Bone marrow (tissue), 2 donors: ENCODE data around the gene CDKL1.
"Not testable (repeated sequence)": the region's sequence is repeated elsewhere in the genome, so short reads cannot be mapped to it uniquely, and the experiment has no call there.

ENCODE experiments used
- DNase-seq, 2 donors: peaks; one replicate each; lab custom pipeline; 2025; lab: John Stamatoyannopoulos, UW

The CDKL1 gene

DNA sequence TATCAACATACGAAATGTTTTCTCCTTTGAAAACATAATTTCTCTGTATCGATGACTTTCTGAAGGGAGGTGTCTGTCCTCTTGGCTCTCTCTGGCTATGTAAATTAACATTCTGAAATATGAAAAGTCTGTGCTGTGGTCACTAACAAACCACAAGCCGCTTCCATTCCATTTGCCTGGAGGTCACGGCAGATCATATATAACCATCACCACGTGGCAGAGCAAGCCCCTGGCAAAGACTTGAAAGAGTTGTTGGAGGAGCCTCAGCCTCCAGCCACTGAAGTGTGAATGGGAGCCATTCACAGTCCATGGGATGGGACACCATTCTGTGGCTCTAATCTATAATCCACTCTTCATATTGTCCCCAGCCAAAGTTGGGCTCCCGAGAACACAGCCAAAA, 39.6 kb downstream of the CDKL1 start:
- no peak for DNase-seq

- not testable (repeated sequence) for DNase-seq
These were observed 40.4 kb downstream of the CDKL1 start for GRCh38 chr14:50356283-50356682.

DNA sequence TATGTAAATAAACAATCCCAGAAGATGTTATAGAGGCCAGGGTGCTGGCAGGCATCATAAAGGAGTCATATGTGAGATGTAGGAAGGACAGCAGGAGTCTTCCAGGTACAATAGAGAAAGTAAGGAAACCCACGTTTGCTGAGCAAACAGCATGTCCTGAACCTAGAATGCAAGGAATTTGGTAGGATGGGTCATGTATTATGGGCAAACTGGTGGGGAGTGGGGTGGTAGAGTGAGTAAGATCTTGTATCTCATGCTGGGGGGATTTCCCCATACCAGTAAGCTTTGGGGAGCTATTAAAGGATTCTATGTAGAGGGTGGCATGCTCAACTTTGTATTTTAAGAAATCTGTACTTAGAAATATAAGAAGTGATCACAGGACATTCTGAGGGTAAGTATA, 41.0 kb downstream of the CDKL1 start:
- no peak for DNase-seq

DNA sequence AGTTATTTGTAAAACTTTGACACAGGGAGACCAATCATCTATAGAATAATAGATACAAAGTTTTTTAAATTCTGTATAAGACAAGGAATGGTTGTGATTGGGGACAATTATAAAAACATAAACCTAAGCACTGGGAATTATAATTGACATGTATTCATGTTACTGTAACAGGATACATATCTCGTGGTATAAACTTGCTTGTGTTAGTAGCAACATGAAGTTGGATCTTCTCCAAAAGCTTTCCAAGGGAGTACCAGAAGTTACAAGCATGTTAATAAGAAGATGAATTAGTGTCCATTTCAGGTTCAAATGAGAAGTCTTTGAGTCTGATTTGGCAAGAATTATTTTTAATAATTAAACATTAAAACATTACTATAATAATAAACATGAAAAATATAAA, 42.2 kb downstream of the CDKL1 start:
- DNase-seq, result no peak

DNA sequence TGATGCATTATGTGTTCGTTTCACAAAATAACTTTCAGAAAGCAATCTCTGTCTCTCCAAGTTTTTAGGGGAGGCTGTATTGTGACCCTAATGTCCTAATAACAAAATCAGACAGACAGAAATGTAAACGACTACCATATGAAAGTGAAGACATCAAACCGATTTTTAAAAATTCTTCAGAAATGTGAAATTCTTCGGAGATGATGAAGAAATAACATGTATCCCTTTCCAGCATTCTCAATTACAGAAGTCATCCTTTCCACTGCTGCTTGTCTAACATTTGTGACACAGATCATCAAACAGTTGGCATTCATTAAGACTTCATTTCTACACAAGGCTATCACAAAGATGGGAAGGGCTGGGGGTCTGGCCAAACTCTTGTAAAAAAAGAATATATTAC, 43.6 kb downstream of the CDKL1 start:
- DNase-seq, result no peak

DNA sequence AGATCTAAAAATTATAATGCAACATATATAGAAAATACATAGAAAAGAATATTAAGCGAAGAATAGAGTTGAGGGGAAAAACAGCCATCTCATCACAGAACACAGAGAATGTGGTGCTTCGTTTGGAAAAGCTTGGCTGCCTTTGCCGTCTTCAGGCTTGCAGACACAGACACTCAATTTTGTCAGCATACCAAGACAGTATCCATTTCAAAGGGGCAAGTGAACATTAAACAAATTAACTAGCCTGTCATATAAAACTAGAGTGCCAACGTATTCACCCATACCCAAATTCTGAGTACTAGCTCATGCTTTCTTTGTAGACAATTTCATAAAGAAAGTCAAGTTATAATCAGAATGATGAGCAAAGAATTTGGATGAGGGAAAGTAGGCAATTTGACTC, 44.1 kb downstream of the CDKL1 start:
- no peak for DNase-seq

- DNase-seq, result no peak
These were observed 45.7 kb downstream of the CDKL1 start for GRCh38 chr14:50350975-50351374.

GRCh38 chr14:50348933-50349332, 47.7 kb downstream of the CDKL1 start:
- DNase-seq, result no peak

DNA sequence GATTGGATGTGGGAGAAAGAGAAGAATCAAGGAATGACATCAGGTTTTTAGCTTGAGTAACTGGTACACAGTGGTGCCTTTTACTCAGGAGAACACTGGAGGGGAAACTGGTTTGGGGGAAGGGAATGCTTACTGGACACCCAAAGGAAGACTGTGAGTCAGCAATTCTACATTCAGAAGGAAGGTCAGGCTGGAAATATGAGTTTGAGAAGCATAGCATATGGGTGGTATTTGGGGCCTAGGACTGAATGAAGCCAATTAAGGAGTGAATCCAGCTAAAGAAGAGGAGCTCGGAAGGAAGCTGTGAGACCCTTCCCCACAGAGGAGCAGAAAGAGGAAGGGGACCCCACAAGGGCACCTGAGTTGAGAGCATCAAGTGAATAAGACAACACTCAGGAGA, 49.2 kb downstream of the CDKL1 start:
- DNase-seq, result no peak

DNA sequence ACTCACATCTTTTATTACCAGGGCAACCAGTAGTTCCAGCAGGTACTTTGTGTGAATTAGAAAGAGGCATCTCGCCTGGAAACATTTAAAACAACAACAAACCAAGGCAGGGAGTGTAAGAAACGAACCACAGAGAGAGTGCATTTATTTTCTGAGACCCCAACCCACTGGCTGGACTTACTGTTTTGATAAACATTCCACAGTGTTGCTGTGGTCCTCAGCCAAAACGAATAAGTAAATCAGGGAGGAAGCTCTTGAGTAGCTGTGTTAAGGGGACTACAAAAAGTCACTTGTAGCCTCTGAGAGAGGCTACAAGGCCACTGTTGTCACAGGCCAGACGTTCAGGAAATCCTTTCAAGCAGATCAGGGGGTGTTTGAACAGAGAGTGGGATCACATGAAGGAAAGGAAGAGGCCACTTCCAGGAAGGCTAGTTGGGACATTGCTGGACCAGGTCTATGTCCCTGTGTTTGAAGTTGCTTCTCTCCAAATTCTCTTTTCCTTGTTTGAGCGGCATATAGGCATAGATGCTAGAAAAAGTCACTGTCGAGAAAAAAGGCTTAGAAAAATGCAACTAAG, 50.7 kb downstream of the CDKL1 start:
- DNase-seq, result no peak

- DNase-seq, result no peak
These were observed 51.7 kb downstream of the CDKL1 start for GRCh38 chr14:50344876-50345563.

DNA sequence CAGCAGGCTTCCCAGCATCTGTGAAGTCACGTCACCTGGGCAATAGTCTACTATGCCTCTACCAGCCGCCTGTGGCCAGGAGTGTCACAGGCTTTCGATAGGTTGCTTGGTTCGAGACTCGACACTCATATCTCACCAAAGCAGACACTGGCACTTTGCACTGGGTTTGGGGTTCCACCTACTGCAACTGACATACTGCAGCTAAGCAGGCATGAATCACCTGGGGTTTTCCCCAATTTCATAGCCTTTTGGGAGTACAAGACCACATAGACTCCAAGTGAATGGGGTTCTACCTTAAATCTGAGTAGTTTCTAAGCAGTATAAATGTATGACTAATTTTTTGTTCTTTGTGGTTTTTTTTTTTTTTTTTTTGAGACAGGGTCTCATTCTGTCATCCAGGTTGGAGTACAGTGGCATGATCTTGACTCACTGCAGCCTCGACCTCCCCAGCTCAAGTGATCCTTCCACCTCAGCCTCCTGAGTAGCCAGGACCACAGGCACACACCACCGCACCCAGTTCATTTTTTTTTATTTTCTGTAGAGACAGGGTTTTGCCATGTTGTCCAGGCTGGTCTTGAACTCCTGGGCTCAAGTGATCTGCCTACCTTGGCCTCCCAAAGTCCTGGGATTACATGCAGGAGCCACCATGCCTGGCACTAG, 52.4 kb downstream of the CDKL1 start:
- DNase-seq, result no peak

GRCh38 chr14:50343434-50343833, 53.2 kb downstream of the CDKL1 start:
- DNase-seq, result no peak

- peak in 1 of 2 donors; percentile 81 for DNase-seq
These were observed 54.2 kb downstream of the CDKL1 start for GRCh38 chr14:50342221-50343078.

DNA sequence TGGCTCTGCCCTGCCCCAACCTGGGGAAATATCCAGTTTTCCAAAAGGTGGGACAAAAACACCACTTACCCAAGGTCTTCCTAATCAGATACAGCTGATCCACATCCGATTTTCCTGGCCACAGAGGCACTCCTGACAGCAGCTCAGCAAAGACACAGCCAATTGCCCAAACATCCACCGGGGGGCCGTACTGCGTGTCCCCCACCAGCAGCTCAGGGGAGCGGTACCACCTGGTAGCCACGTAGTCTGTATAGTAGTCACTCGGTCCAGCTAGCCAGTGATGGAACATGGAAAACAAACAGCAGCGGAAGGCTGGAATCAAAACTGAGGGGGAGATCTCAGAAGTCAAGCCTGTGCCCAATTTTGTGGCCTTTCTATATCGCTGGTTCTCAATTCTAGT, 55.7 kb downstream of the CDKL1 start:
- no peak for DNase-seq

DNA sequence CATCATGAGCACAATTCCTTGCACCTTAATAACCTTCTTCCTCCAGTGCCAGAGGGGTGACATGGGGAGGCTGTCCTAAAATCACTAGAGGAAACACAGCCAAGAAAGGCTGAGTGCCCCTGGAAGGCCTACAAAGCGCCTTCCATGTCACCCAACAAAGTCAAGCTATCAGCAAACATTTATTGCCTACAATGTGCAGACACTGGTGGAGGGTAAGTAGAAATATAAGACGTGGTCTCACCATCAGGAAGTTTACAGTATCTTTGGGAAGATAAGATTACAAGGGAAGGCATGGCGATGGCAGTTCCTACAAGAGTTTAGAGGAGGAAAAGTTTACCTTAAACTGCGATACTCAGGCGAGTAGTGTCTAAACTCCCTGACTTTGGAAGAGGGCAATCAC, 56.6 kb downstream of the CDKL1 start:
- no peak for DNase-seq

DNA sequence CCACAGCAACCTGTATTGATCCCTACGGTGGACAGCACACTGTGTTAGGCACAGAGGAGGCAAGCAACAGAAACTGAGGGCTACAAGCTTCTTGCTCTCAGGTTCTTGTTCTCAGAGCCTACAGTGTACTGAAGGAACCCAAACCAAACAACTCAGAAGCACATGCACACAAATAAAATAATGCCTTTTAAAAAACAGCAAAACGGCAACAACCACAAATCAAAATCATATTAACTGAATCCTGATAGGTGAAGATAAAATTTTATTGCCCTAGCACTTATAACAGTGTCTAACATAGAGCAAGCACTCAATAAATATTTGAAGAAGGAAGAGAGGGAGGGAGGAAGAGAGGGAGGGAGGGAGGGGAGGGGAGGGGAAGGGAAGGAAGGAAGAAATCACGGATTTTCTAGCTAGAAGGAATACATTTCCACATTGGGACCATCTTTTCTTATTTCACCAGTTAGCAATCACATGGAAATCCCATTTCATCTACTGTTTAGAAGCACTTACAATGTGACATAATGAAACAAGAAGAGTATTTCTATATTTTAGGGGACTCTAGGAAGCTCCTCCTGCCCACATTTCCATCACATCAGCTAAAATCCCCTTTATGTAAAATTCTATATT, 57.4 kb downstream of the CDKL1 start:
- no peak for DNase-seq

DNA sequence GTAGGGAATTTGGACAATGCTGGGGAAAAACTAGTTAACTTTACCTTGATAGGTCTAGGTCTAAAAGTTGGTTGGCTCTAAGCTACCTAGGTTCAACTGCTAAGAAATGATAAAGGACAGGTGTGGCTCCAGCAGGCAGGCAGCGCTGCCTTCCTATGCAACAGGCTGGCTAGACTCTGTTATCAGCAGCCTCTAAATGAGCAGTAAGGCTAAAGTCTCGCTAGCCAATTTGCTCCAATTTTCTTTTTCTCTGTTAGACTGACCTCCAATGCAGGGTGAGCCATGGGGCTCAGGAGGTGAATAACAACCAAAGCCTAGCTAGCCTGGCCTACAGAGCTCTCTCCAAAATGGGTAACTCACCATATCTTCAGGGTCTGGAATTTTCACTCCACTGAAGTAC, 58.1 kb downstream of the CDKL1 start:
- no peak for DNase-seq

- peak in 1 of 2 donors; percentile 89 for DNase-seq
These were observed 60.5 kb downstream of the CDKL1 start for GRCh38 chr14:50335989-50336824.

DNA sequence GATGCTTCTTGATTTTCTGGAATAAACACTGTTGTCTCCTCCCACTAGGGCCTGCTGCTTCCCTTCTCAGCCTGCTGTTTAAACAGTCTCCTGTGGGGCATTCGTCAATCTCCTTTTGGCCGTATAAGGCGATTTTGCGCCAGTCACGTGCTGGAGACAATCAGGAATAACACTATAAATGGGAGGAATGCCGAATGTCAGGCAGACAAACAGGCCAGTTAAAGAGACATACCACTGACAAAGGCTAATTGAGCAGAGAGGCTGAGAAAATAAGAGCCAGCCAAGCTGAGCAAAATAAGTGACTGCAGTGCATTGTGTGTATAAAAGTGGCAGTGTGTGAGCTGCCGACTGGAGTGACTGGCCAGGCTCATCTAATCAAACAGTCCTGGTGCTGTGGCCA, 61.3 kb downstream of the CDKL1 start:
- DNase-seq, result no peak

- DNase-seq, result no peak
These were observed 62.5 kb downstream of the CDKL1 start for GRCh38 chr14:50334211-50334610.
